Smooth muscle cell (in vitro differentiated cells): Measurements from ENCODE around the gene FAIM2. TPM values are rescaled to one million over a fixed set of nuclear protein-coding genes. Genes with fewer than 3 reads are reported as not detected.

Experiments used
- DNase-seq: peaks from one replicate; lab custom pipeline; 2025; ENCODE audit not compliant: unreplicated experiment; lab: John Stamatoyannopoulos, UW
- H2AFZ ChIP-seq: fragments of 200-600 bp; sonication (generic); 2 replicates; pipeline ENCODE4 v1.6.0; 2016; ENCODE audit warnings: antibody characterized with exemption, low read depth, mild to moderate bottlenecking
- H3F3A ChIP-seq: fragments of 200-600 bp; sonication (generic); 2 replicates; pipeline ENCODE4 v1.6.0; 2017; ENCODE audit warnings: antibody characterized with exemption, low read depth
- H3K27ac ChIP-seq: fragments of 200-600 bp; sonication (generic); 2 replicates; pipeline ENCODE4 v1.5.1; 2016; ENCODE audit warnings: low read depth, mild to moderate bottlenecking
- H3K27me3 ChIP-seq: fragments of 200-600 bp; sonication (generic); 2 replicates; pipeline ENCODE4 v1.6.1; 2016; ENCODE audit warnings: low read depth, mild to moderate bottlenecking
- H3K36me3 ChIP-seq: fragments of 200-600 bp; sonication (generic); 2 replicates; pipeline ENCODE4 v1.5.1; 2016; ENCODE audit warnings: low read depth
- H3K4me1 ChIP-seq: fragments of 200-600 bp; sonication (generic); 2 replicates; pipeline ENCODE4 v1.5.1; 2016; ENCODE audit warnings: low read depth
- H3K4me2 ChIP-seq: fragments of 200-600 bp; sonication (generic); 2 replicates; pipeline ENCODE4 v1.6.0; 2016; ENCODE audit warnings: mild to moderate bottlenecking
- H3K4me3 ChIP-seq: fragments of 200-600 bp; sonication (generic); 2 replicates; pipeline ENCODE4 v1.5.1; 2016; ENCODE audit warnings: mild to moderate bottlenecking
- H3K79me2 ChIP-seq: fragments of 200-600 bp; sonication (generic); 2 replicates; pipeline ENCODE4 v1.6.0; 2016; ENCODE audit warnings: low read depth, mild to moderate bottlenecking
- H3K9ac ChIP-seq: fragments of 200-600 bp; sonication (generic); 2 replicates; pipeline ENCODE4 v1.6.0; 2016; ENCODE audit warnings: low read depth
- H3K9me3 ChIP-seq: fragments of 200-600 bp; sonication (generic); replicated peaks from 2 replicates; pipeline ENCODE4 v1.5.1; 2016; ENCODE audit warnings: low read depth
- H4K20me1 ChIP-seq: fragments of 200-600 bp; sonication (generic); 2 replicates; pipeline ENCODE4 v1.6.0; 2016; ENCODE audit warnings: low read depth
- CTCF ChIP-seq: fragments of 200-600 bp; sonication (generic); IDR thresholded peaks from 2 replicates; pipeline ENCODE4 v1.5.1; 2017; ENCODE audit warnings: borderline replicate concordance, mild to moderate bottlenecking, antibody characterized with exemption; ENCODE audit not compliant: insufficient read depth, poor library complexity, severe bottlenecking
- WGBS: methylation state at CpG from one replicate; pipeline ENCODE4 v1.1.7; 2016; ENCODE audit warnings: low lambda C conversion rate; 5-methylcytosine and 5-hydroxymethylcytosine counted together
- polyA plus RNA-seq: library from polyadenylated mRNA; unstranded; fragments of >200 nt; fragmentation: Nextera tagmentation; extraction: Ambion mirVana; gene quantifications from 2 replicates; pipeline ENCODE4 v1.2.1, GENCODE V29; 2016
- total RNA-seq: library from RNA; depleted of rRNA; stranded (reverse); fragments of >200 nt; gene quantifications from 2 replicates; pipeline ENCODE4 v1.2.3, GENCODE V29; 2014

The FAIM2 gene
- total and polyA plus RNA-seq, 2 experiments from 2014 or later = 0.67 to 1.2 TPM

DNA sequence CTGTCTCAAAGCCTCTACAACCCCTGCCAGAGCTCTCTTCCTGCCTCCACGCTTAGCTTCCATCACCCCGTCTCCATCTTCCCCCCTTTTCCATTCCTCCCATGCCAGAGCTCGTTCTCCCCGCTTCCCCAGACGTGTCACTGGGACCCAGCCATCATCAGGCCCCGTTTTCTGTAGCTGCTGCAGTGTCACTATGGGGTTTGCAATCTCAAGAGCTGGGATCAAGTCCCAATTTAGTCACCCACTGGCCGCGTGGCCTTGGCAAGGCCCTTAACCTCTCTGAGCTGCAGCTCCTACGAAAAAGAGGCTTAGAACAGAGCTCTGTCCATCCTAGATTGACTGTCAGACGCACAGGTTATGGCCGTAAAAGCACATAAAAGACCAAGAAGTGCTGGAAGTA is 901 bp upstream of the FAIM2 start:
- no peak for TF ChIP-seq CTCF
- no peaks in the 10 kb centered on the region for H3K9me3 ChIP-seq
- no peaks in the 10 kb centered on the region for H3K27me3 ChIP-seq
- peaks cover 17% of the 10 kb centered on the region for H3K4me1 ChIP-seq
- no peaks in the 10 kb centered on the region for H3F3A ChIP-seq
- no peaks in the 10 kb centered on the region for H3K36me3 ChIP-seq
- no peak for DNase-seq
- H2AFZ ChIP-seq = no peak overlapping the region
- no peaks in the 10 kb centered on the region for H3K79me2 ChIP-seq
- no peak overlapping the region for H3K9ac ChIP-seq
- H3K4me3 ChIP-seq = no peak overlapping the region
- WGBS = 88% methylated on average over 11 of the region's 11 CpGs
- H3K4me2 ChIP-seq = peak overlapping the region; percentile 86
- no peak overlapping the region for H3K27ac ChIP-seq
- H4K20me1 ChIP-seq = no peaks in the 10 kb centered on the region

GRCh38 chr12:49903351-49903699 is 375 bp downstream of the FAIM2 start:
- Histone ChIP-seq H3K79me2 (no peaks in the 10 kb centered on the region), H3K4me2 (peak overlapping the region; percentile 86), H2AFZ (peak overlapping the region; percentile 79), H3K4me1 (peaks cover 14% of the 10 kb centered on the region), H3F3A (no peaks in the 10 kb centered on the region), H3K4me3 (peak overlapping the region; percentile 38), H3K27me3 (no peaks in the 10 kb centered on the region), H3K36me3 (no peaks in the 10 kb centered on the region), H3K9ac (no peak overlapping the region), H4K20me1 (no peaks in the 10 kb centered on the region), H3K9me3 (no peaks in the 10 kb centered on the region), H3K27ac (no peak overlapping the region)
- DNase-seq = no peak
- 81% methylated on average over 12 of the region's 12 CpGs for WGBS
- TF ChIP-seq CTCF = no peak

GRCh38 chr12:49902399-49903350 is 1.0 kb downstream of the FAIM2 start:
- no peak overlapping the region for H3K4me2 ChIP-seq
- no peak overlapping the region for H3K9ac ChIP-seq
- no peaks in the 10 kb centered on the region for H3K27me3 ChIP-seq
- no peaks in the 10 kb centered on the region for H3K79me2 ChIP-seq
- no peak for TF ChIP-seq CTCF
- no peaks in the 10 kb centered on the region for H3K9me3 ChIP-seq
- WGBS = 80% methylated on average over 15 of the region's 16 CpGs
- no peaks in the 10 kb centered on the region for H4K20me1 ChIP-seq
- peaks cover 14% of the 10 kb centered on the region for H3K4me1 ChIP-seq
- no peak for DNase-seq
- H3F3A ChIP-seq = no peaks in the 10 kb centered on the region
- no peaks in the 10 kb centered on the region for H3K36me3 ChIP-seq
- no peak overlapping the region for H2AFZ ChIP-seq
- no peak overlapping the region for H3K27ac ChIP-seq
- no peak overlapping the region for H3K4me3 ChIP-seq
